ENCODE data around the gene SLCO3A1.

DNA sequence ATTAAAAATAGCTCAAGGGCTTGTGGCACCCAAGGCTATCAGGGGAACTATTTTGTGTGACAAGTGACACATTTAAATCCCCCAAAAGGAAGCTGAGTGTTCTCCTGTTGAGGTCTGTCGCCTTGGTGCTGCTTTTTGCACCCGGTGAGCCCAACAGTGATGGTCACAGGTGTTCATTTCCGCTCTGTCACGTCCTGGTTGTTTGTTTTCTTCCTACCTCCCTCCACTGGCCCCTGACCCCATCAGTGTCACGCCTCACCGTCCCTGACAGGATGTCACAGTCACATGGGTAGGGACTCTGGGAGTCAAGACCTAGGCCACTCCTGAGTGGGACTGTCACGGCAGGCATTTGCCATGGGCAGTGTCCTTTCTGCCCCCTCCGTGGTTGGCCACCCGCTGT is 11.2 kb downstream of the SLCO3A1 start:
- TF ChIP-seq POLR2A (IDR thresholded peaks at IDR 0.05): no peak
- TF ChIP-seq, protein P1, sequence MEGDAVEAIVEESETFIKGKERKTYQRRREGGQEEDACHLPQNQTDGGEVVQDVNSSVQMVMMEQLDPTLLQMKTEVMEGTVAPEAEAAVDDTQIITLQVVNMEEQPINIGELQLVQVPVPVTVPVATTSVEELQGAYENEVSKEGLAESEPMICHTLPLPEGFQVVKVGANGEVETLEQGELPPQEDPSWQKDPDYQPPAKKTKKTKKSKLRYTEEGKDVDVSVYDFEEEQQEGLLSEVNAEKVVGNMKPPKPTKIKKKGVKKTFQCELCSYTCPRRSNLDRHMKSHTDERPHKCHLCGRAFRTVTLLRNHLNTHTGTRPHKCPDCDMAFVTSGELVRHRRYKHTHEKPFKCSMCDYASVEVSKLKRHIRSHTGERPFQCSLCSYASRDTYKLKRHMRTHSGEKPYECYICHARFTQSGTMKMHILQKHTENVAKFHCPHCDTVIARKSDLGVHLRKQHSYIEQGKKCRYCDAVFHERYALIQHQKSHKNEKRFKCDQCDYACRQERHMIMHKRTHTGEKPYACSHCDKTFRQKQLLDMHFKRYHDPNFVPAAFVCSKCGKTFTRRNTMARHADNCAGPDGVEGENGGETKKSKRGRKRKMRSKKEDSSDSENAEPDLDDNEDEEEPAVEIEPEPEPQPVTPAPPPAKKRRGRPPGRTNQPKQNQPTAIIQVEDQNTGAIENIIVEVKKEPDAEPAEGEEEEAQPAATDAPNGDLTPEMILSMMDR (IDR thresholded peaks at IDR 0.05 in 8 of 11, conservative IDR thresholded peaks at IDR 0.05 in 3 of 11): no peak
